ENCODE results near the gene ZNF787. TPM values are rescaled to one million over a fixed set of nuclear protein-coding genes. Genes with fewer than 3 reads are reported as not detected.

ZNF787 gene
- total and polyA plus RNA-seq, 10 of the 15 experiments (the other 5 are each of a cell fraction or from before 2014, with no cell fraction given), result 0.23 to 39.9 (median 4.1) TPM

DNA sequence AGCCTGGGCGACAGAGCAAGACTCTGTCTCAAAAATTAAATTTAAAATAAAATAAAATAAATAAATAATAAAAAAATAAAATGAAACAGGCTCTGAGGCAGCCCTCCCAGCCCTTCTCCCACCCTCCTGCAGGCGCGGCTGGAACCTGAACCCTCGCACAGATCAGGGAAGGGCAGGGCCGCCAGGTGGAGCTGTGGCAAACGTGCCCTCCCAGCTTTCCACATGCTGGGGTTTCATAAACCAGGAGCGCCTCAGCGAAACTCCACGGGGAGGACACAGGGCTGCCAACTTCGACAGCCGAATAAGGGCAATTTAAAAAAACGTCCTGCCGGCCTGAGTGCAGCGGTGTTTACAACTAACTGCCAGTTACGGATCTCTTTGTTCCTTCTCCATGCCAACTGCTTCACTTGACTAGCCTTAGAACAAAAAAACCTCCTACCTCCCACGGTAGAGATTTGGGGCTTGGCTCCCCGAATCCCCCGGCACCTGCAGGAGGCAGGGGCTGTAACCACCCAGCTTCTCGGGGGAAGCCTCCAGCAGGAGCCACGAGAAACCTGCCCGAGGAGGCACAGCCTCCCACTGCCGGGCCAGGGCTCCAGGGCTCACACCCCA is 15.9 kb downstream of the ZNF787 start (continued):
- no peak for TF ChIP-seq BCL3 (IDR thresholded peaks at IDR 0.05; ENCODE audit: borderline replicate concordance, insufficient read depth, low read depth, low read length, poor library complexity, severe bottlenecking)
- TF ChIP-seq TCF7 (IDR thresholded peaks at IDR 0.05; ENCODE audit: borderline replicate concordance), result no peak
- no peak for TF ChIP-seq PAX8 (IDR thresholded peaks at IDR 0.05)
- TF ChIP-seq KDM1A (IDR thresholded peaks at IDR 0.05; ENCODE audit: borderline replicate concordance), result no peak
- TF ChIP-seq, protein P1, sequence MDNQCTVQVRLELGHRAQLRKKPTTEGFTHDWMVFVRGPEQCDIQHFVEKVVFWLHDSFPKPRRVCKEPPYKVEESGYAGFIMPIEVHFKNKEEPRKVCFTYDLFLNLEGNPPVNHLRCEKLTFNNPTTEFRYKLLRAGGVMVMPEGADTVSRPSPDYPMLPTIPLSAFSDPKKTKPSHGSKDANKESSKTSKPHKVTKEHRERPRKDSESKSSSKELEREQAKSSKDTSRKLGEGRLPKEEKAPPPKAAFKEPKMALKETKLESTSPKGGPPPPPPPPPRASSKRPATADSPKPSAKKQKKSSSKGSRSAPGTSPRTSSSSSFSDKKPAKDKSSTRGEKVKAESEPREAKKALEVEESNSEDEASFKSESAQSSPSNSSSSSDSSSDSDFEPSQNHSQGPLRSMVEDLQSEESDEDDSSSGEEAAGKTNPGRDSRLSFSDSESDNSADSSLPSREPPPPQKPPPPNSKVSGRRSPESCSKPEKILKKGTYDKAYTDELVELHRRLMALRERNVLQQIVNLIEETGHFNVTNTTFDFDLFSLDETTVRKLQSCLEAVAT (IDR thresholded peaks at IDR 0.05), result no peak
- no peak for TF ChIP-seq CEBPZ (IDR thresholded peaks at IDR 0.05; ENCODE audit: low read depth, low read length)
- no peak for TF ChIP-seq ESRRA (IDR thresholded peaks at IDR 0.05; ENCODE audit: low read length)
- no peak for TF ChIP-seq JUND (IDR thresholded peaks at IDR 0.05; ENCODE audit: low read depth, low read length)
- no peak for TF ChIP-seq GATAD2B (conservative IDR thresholded peaks at IDR 0.05; ENCODE audit: low read depth)
- peak; percentile 41; the same call in 1 of the 2 replicates for TF ChIP-seq RAD21 (IDR thresholded peaks at IDR 0.05; ENCODE audit: insufficient read depth, low read depth, low read length)
- TF ChIP-seq CREM (IDR thresholded peaks at IDR 0.05; ENCODE audit: low read depth), result no peak
- peak in 1 of 2 experiments; percentile 40; a peak in 1 of 4 replicates for TF ChIP-seq BHLHE40 (IDR thresholded peaks at IDR 0.05; ENCODE audit: borderline replicate concordance in 1 of 2, low read depth in 2 of 2, low read length in 1 of 2)
- TF ChIP-seq MXI1 (IDR thresholded peaks at IDR 0.05; ENCODE audit: low read depth, low read length), result 0 out of 2 replicates have a peak, but pooled peaks have one; percentile 15
- 0 out of 2 replicates have a peak, but pooled peaks have one; percentile 19 for TF ChIP-seq IKZF1 (conservative IDR thresholded peaks at IDR 0.05)
- TF ChIP-seq ZNF592 (IDR thresholded peaks at IDR 0.05), result no peak
- TF ChIP-seq, protein P2, sequence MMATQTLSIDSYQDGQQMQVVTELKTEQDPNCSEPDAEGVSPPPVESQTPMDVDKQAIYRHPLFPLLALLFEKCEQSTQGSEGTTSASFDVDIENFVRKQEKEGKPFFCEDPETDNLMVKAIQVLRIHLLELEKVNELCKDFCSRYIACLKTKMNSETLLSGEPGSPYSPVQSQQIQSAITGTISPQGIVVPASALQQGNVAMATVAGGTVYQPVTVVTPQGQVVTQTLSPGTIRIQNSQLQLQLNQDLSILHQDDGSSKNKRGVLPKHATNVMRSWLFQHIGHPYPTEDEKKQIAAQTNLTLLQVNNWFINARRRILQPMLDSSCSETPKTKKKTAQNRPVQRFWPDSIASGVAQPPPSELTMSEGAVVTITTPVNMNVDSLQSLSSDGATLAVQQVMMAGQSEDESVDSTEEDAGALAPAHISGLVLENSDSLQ (IDR thresholded peaks at IDR 0.05), result peak; percentile 25; the same call in 1 of the 2 replicates
- TF ChIP-seq ATF3 (IDR thresholded peaks at IDR 0.05; ENCODE audit: borderline replicate concordance, extremely low read depth, low read depth, low read length), result no peak

Measured in GM12878 (cell line).